Transverse colon (tissue), 4 donors: ENCODE results near the gene CRLF1. TPM values are rescaled to one million over a fixed set of nuclear protein-coding genes. Genes with fewer than 3 reads are reported as not detected.
A peak's percentile ranks its signal among the peaks of the same experiment; 100 is the strongest.

Experiments
- DNase-seq: peaks from one replicate; pipeline ENCODE4 v3.0.0-alpha.2; 2019
- H3K27ac ChIP-seq, 4 donors: fragments of 200-600 bp; sonication (generic); 2 replicates each; pipeline ENCODE4 v1.5.1; 2016 to 2018; ENCODE audit warnings: inconsistent platforms in 4 of 4
- H3K27me3 ChIP-seq: fragments of 200-600 bp; sonication (generic); 2 replicates; pipeline ENCODE4 v1.5.1; 2017; ENCODE audit warnings: inconsistent platforms
- H3K36me3 ChIP-seq, 4 donors: fragments of 200-600 bp; sonication (generic); 2 replicates each; pipeline ENCODE4 v1.5.1; 2017 to 2019; ENCODE audit warnings: inconsistent platforms in 4 of 4
- H3K4me1 ChIP-seq, 4 donors: fragments of 200-600 bp; sonication (generic); 2 replicates each; pipeline ENCODE4 v1.5.1; 2017 to 2020; ENCODE audit warnings: inconsistent platforms in 4 of 4
- H3K4me3 ChIP-seq, 4 donors: fragments of 200-600 bp; sonication (generic); 1 replicate in 1 of 4; 2 replicates in 3 of 4; pipeline versions ENCODE4 v1.5.1 to v1.6.1; 2017 to 2019; ENCODE audit warnings: inconsistent platforms in 4 of 4
- H3K9me3 ChIP-seq, 2 donors: fragments of 200-600 bp; sonication (generic); 2 replicates each; pipeline ENCODE4 v1.5.1; 2017 to 2019; ENCODE audit warnings: inconsistent platforms in 2 of 2
- CTCF ChIP-seq, 5 experiments: fragments of 200-600 bp in 3 of 5; fragments of 450-650 bp in 2 of 5; sonication (generic) in 3 of 5; IDR thresholded peaks; 1 replicate in 2 of 5; 2 replicates in 3 of 5; pipeline ENCODE4 v1.5.1; 2016 to 2017; ENCODE audit warnings: antibody characterized with exemption in 5 of 5, inconsistent platforms in 3 of 5, mild to moderate bottlenecking in 2 of 5, moderate library complexity in 1 of 5
- EP300 ChIP-seq: sonication (generic); formaldehyde crosslinking; IDR thresholded peaks from one replicate; pipeline ENCODE4 v1.6.1; 2017; ENCODE audit warnings: antibody characterized with exemption, low read depth
- POLR2A ChIP-seq: fragments of 450-650 bp; IDR thresholded peaks from one replicate; pipeline ENCODE4 v1.6.1; 2016; ENCODE audit warnings: antibody characterized with exemption, mild to moderate bottlenecking, moderate library complexity
- POLR2AphosphoS5 ChIP-seq, 3 donors: sonication (generic); formaldehyde crosslinking; IDR thresholded peaks; one replicate each; pipeline ENCODE4 v1.6.1; 2016; ENCODE audit warnings: antibody characterized with exemption in 3 of 3
- WGBS, 2 donors: methylation state at CpG; one replicate each; pipeline ENCODE4 v1.1.5; 2018; ENCODE audit warnings: low coverage in 1 of 2; 5-methylcytosine and 5-hydroxymethylcytosine counted together
- in situ Hi-C, 4 donors: fragments of 200-750 bp; cut with MboI; loops; one replicate each; pipeline versions ENCODE4 v1.15.0 to v1.15.1; 2017; ENCODE audit warnings: low sequenced_read_pairs in 3 of 4, low pct_ligation_motif_present in 1 of 4, low pct_unique_long_range_greater_than_20kb in 1 of 4
- intact Hi-C: fragments of 100-400 bp; cut with DNase I; formaldehyde crosslinking; loops from one replicate; pipeline ENCODE4 v1.15.1; 2023; ENCODE audit warnings: low total_unique reads
- total RNA-seq, 4 donors: library from RNA; depleted of rRNA; stranded (reverse); fragments of >200 nt; gene quantifications; one replicate each; pipeline ENCODE4 v1.1.0, GENCODE V29; 2016

CRLF1 gene
- total RNA-seq, 4 donors from 2014 or later: 1.1 to 21.0 (median 6.1) TPM

GRCh38 chr19:18612772-18613588 is 6.4 kb upstream of the CRLF1 start, which contains the start of gene TMEM59L:
Gene TMEM59L, plus strand, starts transcription at chr19:18612870. Its CDS starts 89 bp downstream, at chr19:18612959.
- Histone ChIP-seq H3K4me3 (peak within 1 kb of the TSS; percentile 8 to 55 (median 34)), H3K9me3 (no peaks in the 10 kb centered on the region), H3K36me3 (no peaks in the 10 kb centered on the region), H3K27me3 (peaks cover 98% of the 10 kb centered on the region), H3K4me1 (peaks cover 6 to 29% (median 26%) of the 10 kb centered on the region in 4 donors), H3K27ac (no peak within 1 kb of the TSS)
- intact Hi-C loops: no loop called here
- DNase-seq: no peak
- no peak for TF ChIP-seq POLR2AphosphoS5 (IDR thresholded peaks at IDR 0.05)
- no peak for TF ChIP-seq CTCF (IDR thresholded peaks at IDR 0.05)
- no peak for TF ChIP-seq POLR2A
- TF ChIP-seq EP300: no peak
- in situ Hi-C loops: loop anchor here in 1 of 4 donors (25.0 kb wide), 1 partner anchor 199 kb away; no protein-coding TSS in a partner anchor
- WGBS, 2 donors: 5% methylated on average over 30 of the region's 70 CpGs; no CpG with 5 or more reads in 1 of the 2 donors

GRCh38 chr19:18612051-18612771 is 5.6 kb upstream of the CRLF1 start:
- Histone ChIP-seq H3K4me3 (peak overlapping the region; percentile 8 to 55 (median 34)), H3K27me3 (peaks cover 98% of the 10 kb centered on the region), H3K4me1 (peaks cover 12 to 37% (median 32%) of the 10 kb centered on the region in 4 donors), H3K27ac (no peak overlapping the region), H3K9me3 (no peaks in the 10 kb centered on the region), H3K36me3 (no peaks in the 10 kb centered on the region)
- 0 to 3% methylated on average over 4 to 29 of the region's 30 CpGs for WGBS, 2 donors
- intact Hi-C loops: no loop called here
- in situ Hi-C loops: loop anchor here in 1 of 4 donors (25.0 kb wide), 1 partner anchor 200 kb away; no protein-coding TSS in a partner anchor
- TF ChIP-seq POLR2AphosphoS5 (IDR thresholded peaks at IDR 0.05) (no peak), POLR2A (no peak), EP300 (no peak), CTCF (IDR thresholded peaks at IDR 0.05) (no peak)
- no peak for DNase-seq

- Histone ChIP-seq H3K36me3 (no peaks in the 10 kb centered on the region), H3K27me3 (peaks cover 96% of the 10 kb centered on the region), H3K27ac (no peak overlapping the region), H3K4me3 (peak overlapping the region in 1 of 4 donors; percentile 55), H3K4me1 (peaks cover 13 to 41% (median 36%) of the 10 kb centered on the region in 4 donors), H3K9me3 (no peaks in the 10 kb centered on the region)
- intact Hi-C loops: no loop called here
- DNase-seq: no peak
- no peak for TF ChIP-seq EP300
- no peak for TF ChIP-seq POLR2A
- TF ChIP-seq POLR2AphosphoS5 (IDR thresholded peaks at IDR 0.05): no peak
- no peak for TF ChIP-seq CTCF (IDR thresholded peaks at IDR 0.05)
- WGBS, 2 donors: 5% methylated on average over 27 of the region's 62 CpGs; no CpG with 5 or more reads in 1 of the 2 donors
- in situ Hi-C loops: loop anchor here in 1 of 4 donors (25.0 kb wide), 1 partner anchor 201 kb away; no protein-coding TSS in a partner anchor
Measured at GRCh38 chr19:18611327-18612050, 4.9 kb upstream of the CRLF1 start.
